GM12875 (cell line): ENCODE results near the gene SLC13A4.
"Not testable (repeated sequence)": the region's sequence is repeated elsewhere in the genome, so short reads cannot be mapped to it uniquely, and the experiment has no call there.

Source experiments
- H3K4me3 ChIP-seq: one replicate; pipeline ENCODE4 v1.5.1; 2011; ENCODE audit warnings: low read depth, low read length, control low read depth
- TF ChIP-seq, protein P1 (sequence below): IDR thresholded peaks from 2 replicates; pipeline ENCODE4 v1.5.1; 2011; ENCODE audit warnings: low read depth, mild to moderate bottlenecking, control low read depth, inconsistent platforms, low read length, moderate library complexity, borderline replicate concordance; ENCODE audit not compliant: insufficient read depth

The SLC13A4 gene

DNA sequence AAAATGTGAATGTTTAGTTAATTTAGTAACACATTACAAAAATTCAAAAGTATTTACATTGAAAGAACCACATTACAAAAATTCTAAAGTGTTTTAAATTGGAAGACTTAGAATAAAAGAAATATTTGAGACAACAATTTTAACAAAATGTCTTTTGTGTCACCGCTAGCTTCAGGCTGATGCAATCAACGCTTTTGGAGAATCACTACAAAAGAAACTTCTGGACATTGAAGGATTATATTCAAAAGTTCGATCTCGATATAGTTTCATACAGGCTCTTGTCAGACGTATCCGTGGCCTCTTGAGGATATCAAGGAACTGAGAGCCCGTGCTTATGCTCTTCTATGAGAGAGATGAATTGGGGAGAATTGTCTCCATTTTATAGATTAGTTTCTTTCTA, 79.8 kb downstream of the SLC13A4 start:
- TF ChIP-seq, protein P1, sequence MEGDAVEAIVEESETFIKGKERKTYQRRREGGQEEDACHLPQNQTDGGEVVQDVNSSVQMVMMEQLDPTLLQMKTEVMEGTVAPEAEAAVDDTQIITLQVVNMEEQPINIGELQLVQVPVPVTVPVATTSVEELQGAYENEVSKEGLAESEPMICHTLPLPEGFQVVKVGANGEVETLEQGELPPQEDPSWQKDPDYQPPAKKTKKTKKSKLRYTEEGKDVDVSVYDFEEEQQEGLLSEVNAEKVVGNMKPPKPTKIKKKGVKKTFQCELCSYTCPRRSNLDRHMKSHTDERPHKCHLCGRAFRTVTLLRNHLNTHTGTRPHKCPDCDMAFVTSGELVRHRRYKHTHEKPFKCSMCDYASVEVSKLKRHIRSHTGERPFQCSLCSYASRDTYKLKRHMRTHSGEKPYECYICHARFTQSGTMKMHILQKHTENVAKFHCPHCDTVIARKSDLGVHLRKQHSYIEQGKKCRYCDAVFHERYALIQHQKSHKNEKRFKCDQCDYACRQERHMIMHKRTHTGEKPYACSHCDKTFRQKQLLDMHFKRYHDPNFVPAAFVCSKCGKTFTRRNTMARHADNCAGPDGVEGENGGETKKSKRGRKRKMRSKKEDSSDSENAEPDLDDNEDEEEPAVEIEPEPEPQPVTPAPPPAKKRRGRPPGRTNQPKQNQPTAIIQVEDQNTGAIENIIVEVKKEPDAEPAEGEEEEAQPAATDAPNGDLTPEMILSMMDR: no peak
- no peak overlapping the region for H3K4me3 ChIP-seq

DNA sequence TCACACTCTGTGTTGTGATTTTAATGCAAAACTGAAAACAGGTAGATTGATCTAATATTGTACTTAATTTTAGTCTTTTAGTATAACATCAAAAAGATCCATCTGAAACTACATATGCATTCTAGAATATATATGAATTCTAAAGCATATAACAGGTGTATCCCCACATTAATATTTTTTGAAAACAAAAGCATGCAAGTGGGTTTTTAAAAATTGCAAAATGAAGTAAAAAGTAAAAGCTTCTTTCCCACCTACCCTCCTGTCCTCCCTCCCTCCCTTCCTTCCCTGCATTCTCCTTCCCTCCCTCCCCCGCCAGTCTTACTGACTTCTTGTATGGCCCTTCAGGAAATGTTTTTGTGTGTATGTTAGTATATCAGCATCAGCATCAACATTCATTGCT, 80.2 kb downstream of the SLC13A4 start:
- no peak overlapping the region for H3K4me3 ChIP-seq
- TF ChIP-seq, protein P1: no peak

DNA sequence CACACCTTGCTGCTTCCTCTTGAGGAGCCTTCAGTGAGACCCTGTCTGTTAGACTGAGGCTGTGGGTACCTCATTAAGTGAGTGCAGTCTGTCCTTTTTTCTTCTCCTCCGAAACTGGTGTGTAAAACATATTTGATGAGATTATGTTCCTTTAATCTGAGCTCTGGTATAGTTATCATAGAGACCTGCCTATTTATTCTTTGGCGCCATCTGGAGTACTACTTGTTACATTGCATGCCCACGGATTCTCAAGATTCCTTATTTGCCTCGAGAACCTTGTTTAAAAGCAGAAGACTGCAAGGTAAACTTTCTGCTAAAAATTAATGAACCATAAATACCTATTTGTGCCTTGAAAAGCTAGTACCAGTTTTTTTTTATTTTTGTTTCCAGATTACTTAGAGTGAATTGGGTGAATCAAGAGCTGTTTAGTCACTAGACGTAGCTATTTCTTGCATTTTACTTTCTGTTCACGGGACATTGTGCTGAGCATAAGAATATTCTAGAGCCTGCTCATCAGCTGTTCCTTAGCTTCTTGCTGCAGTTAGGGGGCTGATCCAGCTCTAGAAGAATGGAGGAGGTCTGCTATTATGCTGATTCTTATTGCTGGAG, 82.6 kb downstream of the SLC13A4 start:
- TF ChIP-seq, protein P1: peak; percentile 55; the same call in 1 of the 2 replicates
- no peak overlapping the region for H3K4me3 ChIP-seq

DNA sequence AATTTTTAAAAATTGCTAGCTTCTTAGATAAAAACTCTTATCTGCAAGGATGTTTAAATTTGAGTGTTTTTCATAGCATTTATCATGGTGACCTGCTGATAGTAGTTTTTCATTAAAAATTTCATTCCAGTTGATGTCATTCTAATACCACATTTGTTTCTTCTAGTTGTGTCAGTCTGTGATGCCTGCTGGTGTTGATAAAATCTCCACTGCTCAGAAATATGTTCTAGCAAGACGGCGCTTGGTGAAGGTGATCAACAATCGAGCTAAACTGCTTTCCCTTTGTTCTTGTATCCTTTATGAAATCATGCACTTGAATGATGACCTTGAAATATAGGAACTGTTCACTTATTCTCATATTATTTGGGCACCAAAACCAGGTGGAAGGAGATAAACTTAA, 83.3 kb downstream of the SLC13A4 start:
- TF ChIP-seq, protein P1: no peak
- H3K4me3 ChIP-seq: no peak overlapping the region

DNA sequence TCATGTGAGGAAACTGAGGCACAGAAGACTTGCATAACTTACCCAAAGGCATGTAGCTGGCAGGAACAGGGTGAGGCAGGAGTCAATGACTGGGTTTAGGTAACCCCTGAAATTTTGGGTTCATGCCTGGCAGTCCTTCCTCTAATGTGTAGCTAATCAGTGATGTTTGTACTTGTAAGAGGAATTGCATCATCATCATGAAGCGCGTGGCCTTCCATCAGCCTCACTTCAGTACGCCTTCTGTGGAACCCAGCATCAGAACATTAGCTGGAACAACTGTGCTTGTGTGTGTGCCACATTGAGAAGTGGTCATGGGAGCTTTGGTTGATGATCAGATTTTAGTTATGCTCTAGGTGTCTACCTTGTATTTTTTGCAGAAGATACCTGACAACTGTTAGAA, 83.8 kb downstream of the SLC13A4 start:
- H3K4me3 ChIP-seq: no peak overlapping the region
- TF ChIP-seq, protein P1: no peak

DNA sequence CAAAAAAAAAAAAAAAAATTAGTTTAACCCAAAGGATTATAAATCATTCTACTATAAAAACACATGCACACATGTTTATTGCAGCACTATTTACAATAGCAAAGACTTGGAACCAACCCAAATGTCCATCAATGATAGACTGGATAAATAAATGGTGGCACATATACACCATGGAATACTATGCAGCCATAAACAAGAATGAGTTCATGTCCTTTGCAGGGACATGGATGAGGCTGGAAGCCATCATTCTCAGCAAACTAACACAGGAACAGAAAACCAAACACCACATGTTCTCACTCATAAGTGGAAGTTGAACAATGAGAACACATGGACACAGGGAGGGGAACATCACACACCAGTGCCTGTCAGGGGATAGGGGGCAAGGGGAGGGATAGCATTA, 88.3 kb downstream of the SLC13A4 start:
- H3K4me3 ChIP-seq: not testable (repeated sequence)

DNA sequence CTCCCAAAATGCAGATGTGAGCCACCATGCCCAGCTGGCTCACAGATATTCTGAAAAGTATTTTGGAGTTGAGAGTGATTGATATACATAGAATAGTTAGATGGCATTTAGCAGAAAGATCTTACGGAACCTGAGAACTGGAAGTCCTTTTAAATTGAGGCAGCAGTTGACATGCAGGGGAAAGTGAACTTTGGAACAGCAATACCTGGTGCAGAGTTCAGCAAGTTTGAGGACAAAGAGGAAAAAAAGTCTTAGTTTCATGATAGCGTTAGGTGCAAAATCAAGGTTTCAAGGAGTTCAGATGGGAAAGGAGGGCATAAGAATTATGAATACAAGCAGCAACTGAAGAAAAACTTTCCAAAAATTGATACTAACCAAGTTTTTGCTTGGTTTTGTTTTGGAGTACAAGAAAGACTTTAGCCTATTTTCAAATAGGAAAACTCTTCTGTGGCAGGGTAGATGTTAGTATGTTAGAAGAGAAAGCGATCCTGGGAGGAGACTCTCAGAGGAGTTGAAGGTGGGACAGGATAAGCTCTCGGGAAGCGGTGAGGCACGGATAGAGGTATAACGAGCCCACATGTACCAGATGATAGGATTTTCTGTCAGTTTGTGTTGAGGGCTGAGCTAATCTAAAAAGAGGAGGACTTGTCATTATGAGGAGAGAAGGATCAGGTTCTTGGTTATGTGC, 93.7 kb downstream of the SLC13A4 start:
- no peak overlapping the region for H3K4me3 ChIP-seq
- TF ChIP-seq, protein P1: no peak
